GM18505 (cell line): ENCODE results near the gene FLYWCH1.
"Not testable (repeated sequence)": the region's sequence is repeated elsewhere in the genome, so short reads cannot be mapped to it uniquely, and the experiment has no call there.

Experiments
- ATAC-seq: cut with Tn5 transposase; IDR thresholded peaks from one replicate; pipeline ENCODE4 v1.9.1; 2021; ENCODE audit not compliant: unreplicated experiment
- POLR2A ChIP-seq: IDR thresholded peaks from 4 replicates; pipeline ENCODE4 v1.6.1; 2011; ENCODE audit warnings: borderline replicate concordance; ENCODE audit not compliant: insufficient read depth, insufficient read length; ENCODE audit errors: extremely low read depth

Gene FLYWCH1

GRCh38 chr16:2905241-2905987 lies 6.3 kb upstream of the FLYWCH1 start:
- TF ChIP-seq POLR2A = peak; percentile 91
- ATAC-seq = peak; percentile 65

GRCh38 chr16:2905988-2906387 lies 5.7 kb upstream of the FLYWCH1 start:
- TF ChIP-seq POLR2A = no peak
- ATAC-seq = no peak

DNA sequence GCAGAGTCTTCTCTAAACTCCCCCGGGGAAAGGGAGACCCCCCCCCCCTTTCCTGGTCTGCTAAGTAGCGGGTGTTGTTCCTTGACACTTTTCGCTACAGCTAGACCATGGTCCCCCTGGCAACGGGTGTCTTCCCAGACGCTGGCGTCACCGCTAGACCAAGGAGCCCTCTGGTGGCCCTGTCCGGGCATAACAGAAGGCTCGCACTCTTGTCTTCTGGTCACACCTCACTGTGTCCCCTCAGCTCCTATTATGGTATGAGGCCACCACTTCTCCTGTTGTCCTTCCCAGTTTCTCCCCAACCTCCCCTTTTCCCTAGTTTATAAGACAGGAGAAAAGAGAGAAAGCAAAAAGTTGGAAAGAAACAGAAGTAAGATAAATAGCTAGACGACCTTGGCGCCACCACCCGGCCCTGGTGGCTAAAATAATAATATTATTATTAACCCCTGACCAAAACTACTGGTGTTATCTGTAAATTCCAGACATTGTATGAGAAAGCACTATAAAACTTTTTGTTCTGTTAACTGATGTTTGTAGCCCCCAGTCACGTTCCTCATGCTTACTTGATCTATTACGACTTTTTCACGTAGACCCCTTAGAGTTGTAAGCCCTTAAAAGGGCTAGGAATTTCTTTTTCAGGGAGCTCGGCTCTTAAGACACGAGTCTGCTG lies 4.5 kb upstream of the FLYWCH1 start:
- not testable (repeated sequence) for ATAC-seq

DNA sequence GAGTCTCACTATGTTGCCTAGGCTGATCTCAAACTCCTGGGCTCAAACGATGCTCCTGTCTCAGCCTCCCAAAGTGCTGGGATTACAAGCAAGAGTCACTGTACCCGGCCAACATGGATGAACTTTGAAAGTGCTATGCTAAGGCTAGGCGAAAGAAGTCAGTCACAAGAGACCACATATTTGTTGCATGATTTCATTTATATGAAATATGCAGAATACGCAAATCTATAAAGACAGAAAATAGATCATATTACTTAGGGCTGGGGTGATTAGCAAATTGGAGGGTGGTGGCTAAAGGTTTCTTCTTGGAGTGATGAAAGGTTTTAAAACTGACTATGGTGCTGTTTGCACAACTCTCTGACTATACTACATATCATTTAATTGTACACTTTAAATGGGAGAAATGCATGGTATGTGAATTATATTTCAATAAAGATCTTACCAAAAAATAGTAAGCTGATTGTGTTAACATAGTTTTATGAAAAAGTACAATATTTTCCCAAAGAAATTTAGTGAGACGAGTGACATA lies 1.2 kb upstream of the FLYWCH1 start:
- ATAC-seq = no peak
- no peak for TF ChIP-seq POLR2A

- TF ChIP-seq POLR2A = no peak
- ATAC-seq = peak; percentile 20
These were observed 834 bp downstream of the FLYWCH1 start for GRCh38 chr16:2912330-2913199.

DNA sequence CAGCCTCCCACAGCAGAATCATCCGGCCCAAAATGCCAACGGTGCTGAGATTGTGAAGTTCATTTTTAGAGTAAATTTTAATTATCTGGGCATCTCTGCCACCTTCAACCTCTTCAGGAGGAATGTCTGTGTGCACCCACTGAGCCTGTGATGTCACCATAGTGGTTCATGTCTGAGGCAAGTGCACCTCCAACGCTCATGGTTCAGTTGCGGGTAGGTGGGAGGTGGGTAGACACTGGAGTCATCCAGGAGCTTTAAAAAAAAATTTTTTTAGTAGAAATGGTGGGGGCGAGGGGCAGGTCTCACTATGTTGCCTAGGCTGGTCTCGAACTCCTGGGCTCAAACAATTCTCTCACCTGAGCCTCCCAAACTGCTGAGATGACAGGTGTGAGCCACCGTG lies 1.9 kb downstream of the FLYWCH1 start:
- ATAC-seq = no peak
- TF ChIP-seq POLR2A = no peak

DNA sequence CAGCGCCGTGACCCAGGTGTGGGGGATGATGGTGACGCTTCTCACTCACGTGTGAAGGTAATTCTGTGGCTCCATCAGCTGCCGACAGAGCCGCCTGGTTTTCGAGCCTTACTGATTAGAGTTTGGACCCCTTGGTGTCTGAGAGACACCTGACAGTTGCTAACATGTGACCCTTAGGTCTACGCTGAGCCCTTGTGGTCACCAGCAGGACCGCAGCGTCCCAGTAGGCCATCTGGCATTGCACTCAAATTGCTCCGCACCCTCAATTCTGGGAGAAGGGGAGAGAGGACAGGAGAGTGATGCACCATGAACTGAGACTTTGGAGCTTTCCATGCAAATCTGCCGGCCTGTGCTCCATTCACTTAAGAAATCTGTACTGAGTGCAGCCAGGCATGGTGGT lies 2.5 kb downstream of the FLYWCH1 start:
- no peak for ATAC-seq
- TF ChIP-seq POLR2A = no peak

- no peak for ATAC-seq
- no peak for TF ChIP-seq POLR2A
These were observed 3.6 kb downstream of the FLYWCH1 start for GRCh38 chr16:2915196-2915929.

DNA sequence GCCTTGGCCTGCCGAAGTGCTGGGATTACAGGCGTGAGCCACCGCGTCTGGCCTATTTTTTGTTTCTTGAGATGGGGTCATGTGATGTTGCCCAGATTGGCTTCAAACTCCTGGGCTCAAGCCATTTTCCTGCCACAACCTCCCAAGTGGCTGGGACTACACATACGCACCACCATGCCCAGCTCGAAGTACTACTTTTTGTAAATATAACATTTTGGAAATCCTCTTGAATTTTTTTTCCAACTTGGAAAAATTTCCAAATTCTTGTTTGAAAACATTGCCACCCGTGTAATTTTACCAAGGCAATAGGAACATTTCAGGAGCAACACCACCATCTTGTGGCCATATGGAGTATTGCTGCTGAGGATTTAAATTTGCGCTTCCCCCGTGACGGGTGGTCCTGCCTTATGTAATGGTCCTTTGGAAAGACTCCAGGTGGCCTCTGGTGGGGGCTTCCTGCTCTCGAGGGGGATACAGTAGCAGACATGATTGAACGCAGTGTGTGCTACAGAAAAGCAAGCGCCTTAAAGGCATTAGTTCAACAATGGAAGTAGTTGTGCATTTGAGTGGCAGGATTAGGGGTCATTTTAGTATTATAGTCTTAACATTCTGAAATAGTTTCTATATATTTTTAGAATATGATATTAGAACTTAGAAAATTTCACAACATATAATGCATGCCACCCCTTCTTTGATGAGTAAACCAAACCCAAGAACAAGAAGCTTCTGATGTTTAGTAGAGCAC lies 8.0 kb downstream of the FLYWCH1 start:
- TF ChIP-seq POLR2A = no peak
- ATAC-seq = no peak

DNA sequence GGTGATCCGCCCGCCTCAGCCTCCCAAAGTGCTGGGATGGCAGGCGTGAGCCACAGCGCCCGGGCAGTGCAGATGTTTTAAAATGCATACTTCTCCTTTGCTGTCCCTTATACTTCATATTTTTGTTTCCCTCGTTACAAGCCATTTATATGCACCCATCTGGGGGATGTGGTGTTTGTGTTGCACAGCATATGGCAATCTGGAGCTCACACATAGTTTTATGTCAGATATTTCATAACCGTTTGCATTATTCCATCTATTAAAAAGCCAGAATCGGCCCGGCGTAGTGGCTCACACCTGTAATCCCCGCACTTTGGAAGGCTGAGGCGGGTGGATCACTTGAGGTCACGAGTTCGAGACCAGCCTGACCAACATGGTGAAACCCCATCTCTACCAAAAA lies 11.8 kb downstream of the FLYWCH1 start:
- no peak for ATAC-seq
- no peak for TF ChIP-seq POLR2A

DNA sequence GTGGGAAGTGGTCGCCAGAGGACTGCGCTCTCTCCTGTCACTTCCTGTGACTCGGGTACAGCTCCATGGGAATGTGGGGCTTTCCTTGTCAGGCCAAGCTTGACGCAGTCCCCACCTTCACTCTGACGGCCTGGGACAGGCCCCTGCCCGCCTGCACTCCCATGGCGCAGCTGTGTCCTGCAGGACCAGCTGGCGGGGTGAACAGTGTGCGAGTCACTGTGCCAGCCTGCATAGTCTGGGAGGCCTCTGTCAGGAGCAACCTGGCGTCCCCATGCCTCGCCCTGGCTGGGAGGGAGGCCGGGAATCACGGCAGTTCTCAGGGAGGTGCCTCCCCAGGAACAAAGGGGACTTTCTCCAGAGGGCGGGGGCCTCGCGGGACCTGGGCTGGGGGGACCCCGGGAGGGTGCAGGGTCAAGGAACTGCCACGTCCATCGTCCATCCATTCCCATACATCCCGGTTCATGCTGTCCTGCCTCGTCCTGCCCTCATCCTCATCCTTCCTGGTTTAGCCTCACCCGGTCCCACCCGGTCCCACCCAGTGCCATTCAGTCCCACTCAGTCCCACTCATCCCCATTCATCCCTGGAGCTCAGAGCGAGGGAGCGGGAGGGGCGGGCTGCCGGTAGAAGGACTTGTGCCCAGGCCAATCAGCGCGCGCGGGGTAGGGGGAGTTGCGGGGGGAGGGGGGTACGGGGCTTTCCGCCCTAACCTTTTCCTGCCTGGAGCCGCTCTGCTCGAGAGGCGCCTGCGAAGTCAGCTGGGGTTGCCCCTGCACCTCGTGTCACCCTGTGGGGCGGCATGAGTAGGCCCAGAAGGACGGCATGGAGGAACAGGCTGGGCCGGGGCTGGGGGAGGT lies 13.4 kb downstream of the FLYWCH1 start:
- no peak for ATAC-seq
- no peak for TF ChIP-seq POLR2A
